ENCODE results near the gene C14orf180. TPM values are rescaled to one million over a fixed set of nuclear protein-coding genes. Genes with fewer than 3 reads are reported as not detected.

The C14orf180 gene
- total and polyA plus RNA-seq, 10 of the 15 experiments (the other 5 are each of a cell fraction or from before 2014, with no cell fraction given) = not detected

DNA sequence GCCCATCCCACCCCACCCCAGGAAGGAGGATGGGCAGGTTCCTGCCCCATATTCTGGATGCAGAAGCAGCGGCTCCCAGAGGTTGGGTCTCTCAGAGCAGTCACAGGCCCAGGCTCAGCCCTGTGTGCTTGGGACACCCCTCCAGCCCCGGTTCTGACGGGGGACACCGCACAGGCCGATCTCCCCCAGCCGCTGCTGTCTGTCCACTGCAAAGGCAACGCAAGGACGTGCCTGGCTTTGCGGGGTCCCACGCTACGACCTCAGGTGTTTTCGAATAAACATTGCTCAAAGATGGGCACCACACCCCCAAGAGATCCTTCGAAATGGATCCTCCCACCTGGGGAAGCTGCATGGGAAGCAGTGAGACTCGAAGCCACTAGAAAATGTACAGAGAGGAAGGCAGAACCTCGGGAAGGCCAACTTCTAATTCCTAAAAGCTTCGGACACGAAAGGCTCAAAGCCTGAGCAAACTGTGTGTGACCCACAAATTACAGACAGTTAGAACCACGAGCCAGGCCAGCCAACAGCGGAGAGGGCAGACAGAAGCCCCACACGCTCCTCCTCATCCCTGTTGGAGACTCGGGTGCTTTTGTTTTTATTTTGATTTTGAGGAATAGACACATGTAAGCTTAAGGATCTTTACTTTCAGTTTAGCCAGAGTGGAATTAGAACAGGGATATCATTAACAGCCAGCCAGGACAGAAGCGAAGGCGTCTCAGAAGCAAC, 10.8 kb downstream of the C14orf180 start:
- Histone ChIP-seq H3K9me3 (replicated peaks; ENCODE audit: control insufficient read depth, insufficient read depth, low read length) (no peaks in the 10 kb centered on the region), H3K27me3 (replicated peaks in 1 of 2; ENCODE audit: control insufficient read depth in 2 of 2, insufficient read depth in 2 of 2, low read length in 1 of 2) (no peaks in the 10 kb centered on the region; a peak in 2 of 4 replicates), H3K4me2 (ENCODE audit: control insufficient read depth, insufficient read depth) (no peak overlapping the region), H4K20me1 (ENCODE audit: control insufficient read depth, insufficient read depth) (no peaks in the 10 kb centered on the region), H3K9ac (ENCODE audit: control insufficient read depth, insufficient read depth, low read length) (no peak overlapping the region), H3K27ac (ENCODE audit: control insufficient read depth, insufficient read depth) (no peak overlapping the region), H3K4me3 (no peak overlapping the region), H2AFZ (ENCODE audit: control insufficient read depth, low read depth, low read length) (no peak overlapping the region), H3K79me2 (ENCODE audit: control insufficient read depth, insufficient read depth, low read length) (no peaks in the 10 kb centered on the region), H3K4me1 (ENCODE audit: control insufficient read depth, insufficient read depth, low read length) (no peaks in the 10 kb centered on the region), H3K36me3 (ENCODE audit: control insufficient read depth in 2 of 2, insufficient read depth in 2 of 2, low read length in 1 of 2) (no peaks in the 10 kb centered on the region)
- BruUV-seq (replicated peaks) = no TSS peak
- CTCF ChIA-PET = no interaction called here
- POLR2A ChIA-PET = no interaction called here
- TF ChIP-seq SRF (IDR thresholded peaks at IDR 0.05; ENCODE audit: low read depth in 2 of 2, low read length in 2 of 2) (no peak), SMAD1 (IDR thresholded peaks at IDR 0.05; ENCODE audit: low read depth, partially characterized antibody) (no peak)
- DNase-seq (ENCODE audit: low read depth, low spot score) = no peak
- RAD21 ChIA-PET (ENCODE audit: unreplicated experiment) = no interaction called here
- FAIRE-seq = no peak
- in situ Hi-C loops (cut with MboI) (no loop called here), intact Hi-C loops (cut with micrococcal nuclease; ENCODE audit: unreplicated experiment) (no loop called here)
- SMC1A ChIA-PET (ENCODE audit: uncharacterized antibody, unreplicated experiment) = no interaction called here
- 34% methylated on average over 23 of the region's 23 CpGs for WGBS (ENCODE audit: insufficient coverage, insufficient replicate concordance, low lambda C conversion rate, missing lambda C conversion rate)
- no peak for ATAC-seq

DNA sequence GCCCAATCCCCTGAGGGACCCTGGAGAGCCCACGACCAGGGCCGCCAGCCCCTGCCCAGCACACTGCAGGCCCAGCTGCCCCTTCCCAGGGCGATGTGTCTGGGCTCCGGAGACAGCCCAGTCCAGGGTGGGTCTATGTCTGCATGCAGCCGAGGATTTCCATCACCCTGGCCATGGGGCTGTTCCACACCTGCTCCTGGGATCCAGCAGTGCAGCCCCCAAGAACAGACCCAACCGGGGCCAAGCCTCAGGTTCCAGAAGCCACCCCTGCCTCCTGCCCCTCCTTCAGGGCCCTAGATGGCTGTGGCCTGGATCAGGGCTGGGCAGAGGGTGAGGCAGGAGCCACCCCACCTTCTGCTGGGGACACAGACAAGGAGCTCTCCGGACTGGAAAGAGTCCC, 11.5 kb downstream of the C14orf180 start:
- no peaks in the 10 kb centered on the region for H3K9me3 ChIP-seq (replicated peaks; ENCODE audit: control insufficient read depth, insufficient read depth, low read length)
- no peak overlapping the region for H3K4me2 ChIP-seq (ENCODE audit: control insufficient read depth, insufficient read depth)
- no peaks in the 10 kb centered on the region for H4K20me1 ChIP-seq (ENCODE audit: control insufficient read depth, insufficient read depth)
- CTCF ChIA-PET = no interaction called here
- no peaks in the 10 kb centered on the region; a peak in 2 of 4 replicates for H3K27me3 ChIP-seq (replicated peaks in 1 of 2; ENCODE audit: control insufficient read depth in 2 of 2, insufficient read depth in 2 of 2, low read length in 1 of 2)
- H2AFZ ChIP-seq (ENCODE audit: control insufficient read depth, low read depth, low read length) = no peak overlapping the region
- no TSS peak for BruUV-seq (replicated peaks)
- no peak overlapping the region for H3K4me3 ChIP-seq
- in situ Hi-C loops (cut with MboI) (no loop called here), intact Hi-C loops (cut with micrococcal nuclease; ENCODE audit: unreplicated experiment) (no loop called here)
- SMC1A ChIA-PET (ENCODE audit: uncharacterized antibody, unreplicated experiment) = no interaction called here
- H3K9ac ChIP-seq (ENCODE audit: control insufficient read depth, insufficient read depth, low read length) = no peak overlapping the region
- TF ChIP-seq BACH1 (IDR thresholded peaks at IDR 0.05; ENCODE audit: borderline replicate concordance) (no peak), TCF3 (IDR thresholded peaks at IDR 0.05; ENCODE audit: borderline replicate concordance, insufficient read depth, low read depth, low read length) (no peak), ZNF24 (IDR thresholded peaks at IDR 0.05) (no peak)
- no peaks in the 10 kb centered on the region for H3K36me3 ChIP-seq (ENCODE audit: control insufficient read depth in 2 of 2, insufficient read depth in 2 of 2, low read length in 1 of 2)
- H3K79me2 ChIP-seq (ENCODE audit: control insufficient read depth, insufficient read depth, low read length) = no peaks in the 10 kb centered on the region
- ATAC-seq = no peak
- FAIRE-seq = no peak
- POLR2A ChIA-PET = no interaction called here
- H3K27ac ChIP-seq (ENCODE audit: control insufficient read depth, insufficient read depth) = no peak overlapping the region
- WGBS (ENCODE audit: insufficient coverage, insufficient replicate concordance, low lambda C conversion rate, missing lambda C conversion rate) = 28% methylated on average over 5 of the region's 7 CpGs
- RAD21 ChIA-PET (ENCODE audit: unreplicated experiment) = no interaction called here
- H3K4me1 ChIP-seq (ENCODE audit: control insufficient read depth, insufficient read depth, low read length) = no peaks in the 10 kb centered on the region
- DNase-seq (ENCODE audit: low read depth, low spot score) = no peak

Data from GM12878 (cell line).